Measurements from ENCODE around the gene DDI2. TPM values are rescaled to one million over a fixed set of nuclear protein-coding genes. Genes with fewer than 3 reads are reported as not detected.

Gene DDI2
- total RNA-seq, 1 donor from 2014 or later = 26.1 TPM

- Histone ChIP-seq H4K20me1 (ENCODE audit: insufficient read depth, low read length) (no peaks in the 10 kb centered on the region), H2AFZ (ENCODE audit: low read depth, low read length) (no peak overlapping the region), H3K4me1 (ENCODE audit: insufficient read depth, low read length) (no peaks in the 10 kb centered on the region), H3K4me3 (ENCODE audit: insufficient read depth, low read depth, low read length) (no peak overlapping the region), H3K9ac (ENCODE audit: low read length) (no peak overlapping the region), H3K4me2 (ENCODE audit: low read length) (no peak overlapping the region), H3K27me3 (ENCODE audit: insufficient read depth, low read length) (no peaks in the 10 kb centered on the region), H3K9me3 (ENCODE audit: insufficient read depth, low read depth, low read length) (no peaks in the 10 kb centered on the region), H3K27ac (ENCODE audit: low read depth, low read length) (no peak overlapping the region), H3K36me3 (ENCODE audit: insufficient read depth, low read length) (peaks cover 33% of the 10 kb centered on the region), H3K79me2 (ENCODE audit: insufficient read depth, low read length) (no peaks in the 10 kb centered on the region)
- Mint-ChIP-seq H3K4me3 (ENCODE audit: unreplicated experiment) (no peak overlapping the region), H3K27me3 (ENCODE audit: low read depth, unreplicated experiment) (no peaks in the 10 kb centered on the region), H3K36me3 (ENCODE audit: low read depth, unreplicated experiment) (peaks cover 31% of the 10 kb centered on the region), H3K27ac (ENCODE audit: unreplicated experiment) (no peak overlapping the region), H3K4me1 (ENCODE audit: low read depth, unreplicated experiment) (peaks cover 11% of the 10 kb centered on the region), H3K9me3 (ENCODE audit: unreplicated experiment) (no peaks in the 10 kb centered on the region)
- no peak for FAIRE-seq
- TF ChIP-seq, protein P1, sequence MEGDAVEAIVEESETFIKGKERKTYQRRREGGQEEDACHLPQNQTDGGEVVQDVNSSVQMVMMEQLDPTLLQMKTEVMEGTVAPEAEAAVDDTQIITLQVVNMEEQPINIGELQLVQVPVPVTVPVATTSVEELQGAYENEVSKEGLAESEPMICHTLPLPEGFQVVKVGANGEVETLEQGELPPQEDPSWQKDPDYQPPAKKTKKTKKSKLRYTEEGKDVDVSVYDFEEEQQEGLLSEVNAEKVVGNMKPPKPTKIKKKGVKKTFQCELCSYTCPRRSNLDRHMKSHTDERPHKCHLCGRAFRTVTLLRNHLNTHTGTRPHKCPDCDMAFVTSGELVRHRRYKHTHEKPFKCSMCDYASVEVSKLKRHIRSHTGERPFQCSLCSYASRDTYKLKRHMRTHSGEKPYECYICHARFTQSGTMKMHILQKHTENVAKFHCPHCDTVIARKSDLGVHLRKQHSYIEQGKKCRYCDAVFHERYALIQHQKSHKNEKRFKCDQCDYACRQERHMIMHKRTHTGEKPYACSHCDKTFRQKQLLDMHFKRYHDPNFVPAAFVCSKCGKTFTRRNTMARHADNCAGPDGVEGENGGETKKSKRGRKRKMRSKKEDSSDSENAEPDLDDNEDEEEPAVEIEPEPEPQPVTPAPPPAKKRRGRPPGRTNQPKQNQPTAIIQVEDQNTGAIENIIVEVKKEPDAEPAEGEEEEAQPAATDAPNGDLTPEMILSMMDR (IDR thresholded peaks at IDR 0.05; ENCODE audit: insufficient read depth, low read depth, low read length) = no peak
- DNase-seq (ENCODE audit: low read depth) = no peak
Measured at GRCh38 chr1:15570861-15571260, 46.4 kb upstream of the DDI2 start.

DNA sequence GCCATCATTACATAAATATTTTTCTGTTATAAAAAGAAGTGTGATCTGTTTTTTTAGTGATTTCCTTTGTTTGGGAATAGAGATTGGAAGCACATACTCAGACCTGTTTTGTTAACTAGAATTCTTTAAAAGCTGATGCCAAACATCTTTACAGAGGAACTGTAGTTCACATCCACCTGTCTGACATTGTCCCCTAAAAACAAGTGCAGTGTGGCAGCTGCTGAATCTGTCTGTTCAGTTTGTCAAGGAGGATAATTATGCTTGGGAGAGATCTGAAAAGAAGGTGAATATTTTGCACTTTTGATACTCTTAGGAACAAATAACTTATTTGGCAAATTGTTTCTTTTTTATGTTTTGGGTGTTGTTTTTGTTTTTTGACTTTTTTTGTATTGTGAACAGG is 46.0 kb upstream of the DDI2 start:
- DNase-seq (ENCODE audit: low read depth) = no peak
- Mint-ChIP-seq H3K27ac (ENCODE audit: unreplicated experiment) (no peak overlapping the region), H3K36me3 (ENCODE audit: low read depth, unreplicated experiment) (peaks cover 27% of the 10 kb centered on the region), H3K27me3 (ENCODE audit: low read depth, unreplicated experiment) (no peaks in the 10 kb centered on the region), H3K4me1 (ENCODE audit: low read depth, unreplicated experiment) (peaks cover 11% of the 10 kb centered on the region), H3K4me3 (ENCODE audit: unreplicated experiment) (no peak overlapping the region), H3K9me3 (ENCODE audit: unreplicated experiment) (no peaks in the 10 kb centered on the region)
- no peaks in the 10 kb centered on the region for H3K4me1 ChIP-seq (ENCODE audit: insufficient read depth, low read length)
- H3K9ac ChIP-seq (ENCODE audit: low read length) = no peak overlapping the region
- no peaks in the 10 kb centered on the region for H3K9me3 ChIP-seq (ENCODE audit: insufficient read depth, low read depth, low read length)
- peaks cover 29% of the 10 kb centered on the region for H3K36me3 ChIP-seq (ENCODE audit: insufficient read depth, low read length)
- no peak for FAIRE-seq
- H3K27ac ChIP-seq (ENCODE audit: low read depth, low read length) = no peak overlapping the region
- H3K79me2 ChIP-seq (ENCODE audit: insufficient read depth, low read length) = no peaks in the 10 kb centered on the region
- no peaks in the 10 kb centered on the region for H3K27me3 ChIP-seq (ENCODE audit: insufficient read depth, low read length)
- TF ChIP-seq, protein P1 (IDR thresholded peaks at IDR 0.05; ENCODE audit: insufficient read depth, low read depth, low read length) = no peak
- TF ChIP-seq EZH2 (IDR thresholded peaks at IDR 0.05; ENCODE audit: insufficient read depth, low read length) = no peak
- H3K4me3 ChIP-seq (ENCODE audit: insufficient read depth, low read depth, low read length) = no peak overlapping the region
- no peak overlapping the region for H2AFZ ChIP-seq (ENCODE audit: low read depth, low read length)
- no peak overlapping the region for H3K4me2 ChIP-seq (ENCODE audit: low read length)
- H4K20me1 ChIP-seq (ENCODE audit: insufficient read depth, low read length) = no peaks in the 10 kb centered on the region

DNA sequence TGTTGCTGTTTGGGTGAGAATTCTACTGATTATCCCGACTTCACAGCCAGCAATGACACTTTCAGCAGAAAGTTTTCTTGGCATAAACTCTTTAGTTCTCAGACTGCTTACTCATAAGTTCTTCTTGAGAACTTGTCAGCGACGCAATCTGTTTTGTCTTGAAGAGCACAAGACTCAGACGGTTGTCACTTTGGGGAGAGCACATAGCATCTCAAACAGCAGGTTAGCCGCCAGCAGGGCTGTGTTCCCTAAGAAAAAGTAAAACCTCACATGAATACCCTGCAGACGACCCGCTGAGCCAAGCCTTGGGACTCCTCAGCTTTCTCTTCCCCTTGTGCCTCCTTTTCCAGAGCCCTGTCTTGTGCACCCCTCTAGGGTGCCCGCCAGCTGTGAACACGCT is 43.8 kb upstream of the DDI2 start:
- H3K9me3 Mint-ChIP-seq (ENCODE audit: unreplicated experiment) = no peaks in the 10 kb centered on the region

More for the DNA sequence above, 43.8 kb upstream of the DDI2 start:
- FAIRE-seq (no peak), DNase-seq (ENCODE audit: low read depth) (peak; percentile 66)
- no peaks in the 10 kb centered on the region for H3K27me3 Mint-ChIP-seq (ENCODE audit: low read depth, unreplicated experiment)
- H3K4me1 ChIP-seq (ENCODE audit: insufficient read depth, low read length) = no peaks in the 10 kb centered on the region
- no peak overlapping the region for H3K27ac ChIP-seq (ENCODE audit: low read depth, low read length)
- H3K27ac Mint-ChIP-seq (ENCODE audit: unreplicated experiment) = peak overlapping the region; percentile 60
- H3K36me3 Mint-ChIP-seq (ENCODE audit: low read depth, unreplicated experiment) = peaks cover 18% of the 10 kb centered on the region
- H3K4me1 Mint-ChIP-seq (ENCODE audit: low read depth, unreplicated experiment) = peaks cover 11% of the 10 kb centered on the region
- H3K4me2 ChIP-seq (ENCODE audit: low read length) = no peak overlapping the region
- H3K9ac ChIP-seq (ENCODE audit: low read length) = no peak overlapping the region
- H3K27me3 ChIP-seq (ENCODE audit: insufficient read depth, low read length) = no peaks in the 10 kb centered on the region
- no peaks in the 10 kb centered on the region for H3K9me3 ChIP-seq (ENCODE audit: insufficient read depth, low read depth, low read length)
- no peak for TF ChIP-seq EZH2 (IDR thresholded peaks at IDR 0.05; ENCODE audit: insufficient read depth, low read length)
- TF ChIP-seq, protein P1 (IDR thresholded peaks at IDR 0.05; ENCODE audit: insufficient read depth, low read depth, low read length) = no peak
- H3K79me2 ChIP-seq (ENCODE audit: insufficient read depth, low read length) = no peaks in the 10 kb centered on the region
- no peak overlapping the region for H3K4me3 ChIP-seq (ENCODE audit: insufficient read depth, low read depth, low read length)
- H3K36me3 ChIP-seq (ENCODE audit: insufficient read depth, low read length) = peaks cover 14% of the 10 kb centered on the region
- no peak overlapping the region for H3K4me3 Mint-ChIP-seq (ENCODE audit: unreplicated experiment)
- no peaks in the 10 kb centered on the region for H4K20me1 ChIP-seq (ENCODE audit: insufficient read depth, low read length)
- no peak overlapping the region for H2AFZ ChIP-seq (ENCODE audit: low read depth, low read length)
